HG03095 (cell line): ENCODE measurements around the gene TTN.
A peak's percentile ranks its signal among the peaks of the same experiment; 100 is the strongest.

ENCODE experiments used
- ATAC-seq: cut with Tn5 transposase; IDR thresholded peaks from one replicate; pipeline ENCODE4 v1.9.1; 2021; ENCODE audit warnings: moderate library complexity; ENCODE audit not compliant: unreplicated experiment

Gene TTN

GRCh38 chr2:178807227-178808008 lies at the start of gene TTN:
TTN (minus strand) TSS chr2:178807423; CDS start chr2:178804642, 2,781 bp downstream.
- ATAC-seq, result no peak

GRCh38 chr2:178855151-178855550 lies 47.9 kb upstream of the TTN start:
- ATAC-seq, result no peak

GRCh38 chr2:178848335-178848734 lies 41.1 kb upstream of the TTN start:
- no peak for ATAC-seq

GRCh38 chr2:178846458-178846802 lies 39.2 kb upstream of the TTN start:
- no peak for ATAC-seq

GRCh38 chr2:178845566-178846457 lies 38.6 kb upstream of the TTN start:
- ATAC-seq, result no peak

GRCh38 chr2:178844701-178845100 lies 37.5 kb upstream of the TTN start:
- ATAC-seq, result no peak

- ATAC-seq, result no peak
Observed at GRCh38 chr2:178844269-178844668, 37.0 kb upstream of the TTN start.

- no peak for ATAC-seq
Observed at GRCh38 chr2:178843697-178844096, 36.5 kb upstream of the TTN start.

GRCh38 chr2:178836807-178837206 lies 29.6 kb upstream of the TTN start:
- no peak for ATAC-seq

- no peak for ATAC-seq
Observed at GRCh38 chr2:178834086-178834485, 26.9 kb upstream of the TTN start.

- ATAC-seq, result no peak
Observed at GRCh38 chr2:178833382-178833781, 26.2 kb upstream of the TTN start.

GRCh38 chr2:178830451-178830850 lies 23.2 kb upstream of the TTN start:
- no peak for ATAC-seq

- no peak for ATAC-seq
Observed at GRCh38 chr2:178829981-178830380, 22.8 kb upstream of the TTN start.

GRCh38 chr2:178829299-178829960 lies 22.2 kb upstream of the TTN start:
- no peak for ATAC-seq

GRCh38 chr2:178828486-178828881 lies 21.3 kb upstream of the TTN start:
- ATAC-seq, result no peak

GRCh38 chr2:178827739-178828485 lies 20.7 kb upstream of the TTN start:
- no peak for ATAC-seq

GRCh38 chr2:178827111-178827510 lies 19.9 kb upstream of the TTN start:
- ATAC-seq, result no peak

GRCh38 chr2:178825183-178825582 lies 18.0 kb upstream of the TTN start:
- no peak for ATAC-seq

- ATAC-seq, result no peak
Observed at GRCh38 chr2:178824181-178824580, 17.0 kb upstream of the TTN start.

- peak; percentile 86 for ATAC-seq
Observed at GRCh38 chr2:178819992-178820391, 12.8 kb upstream of the TTN start.
